GM06990 (cell line): ENCODE measurements around the gene ELMO1.

Experiments used
- DNase-seq: peaks from one replicate; pipeline ENCODE4 v3.0.0-alpha.2; 2011; ENCODE audit not compliant: insufficient read length; ENCODE audit errors: extremely low read depth
- H3K27me3 ChIP-seq: replicated peaks from 2 replicates; pipeline ENCODE4 v1.6.0; 2011; ENCODE audit warnings: low read length; ENCODE audit not compliant: control insufficient read depth, insufficient read depth
- H3K36me3 ChIP-seq: 2 replicates; pipeline ENCODE4 v1.5.1; 2011; ENCODE audit warnings: low read length; ENCODE audit not compliant: control insufficient read depth, insufficient read depth
- H3K4me3 ChIP-seq: replicated peaks from 2 replicates; pipeline ENCODE4 v1.5.1; 2011; ENCODE audit warnings: low read depth, mild to moderate bottlenecking, control low read depth, low read length
- TF ChIP-seq, protein P1 (sequence below): IDR thresholded peaks from 2 replicates; pipeline ENCODE4 v1.5.1; 2011; ENCODE audit warnings: low read length, control low read depth, mild to moderate bottlenecking, inconsistent platforms; ENCODE audit not compliant: insufficient read depth, poor library complexity, severe bottlenecking

The ELMO1 gene

GRCh38 chr7:36985316-36985715 is 463.3 kb downstream of the ELMO1 start:
- Histone ChIP-seq H3K4me3 (no peak overlapping the region), H3K27me3 (no peaks in the 10 kb centered on the region), H3K36me3 (no peaks in the 10 kb centered on the region; the same call in 1 of the 2 replicates)
- DNase-seq, result no peak
- TF ChIP-seq, protein P1, sequence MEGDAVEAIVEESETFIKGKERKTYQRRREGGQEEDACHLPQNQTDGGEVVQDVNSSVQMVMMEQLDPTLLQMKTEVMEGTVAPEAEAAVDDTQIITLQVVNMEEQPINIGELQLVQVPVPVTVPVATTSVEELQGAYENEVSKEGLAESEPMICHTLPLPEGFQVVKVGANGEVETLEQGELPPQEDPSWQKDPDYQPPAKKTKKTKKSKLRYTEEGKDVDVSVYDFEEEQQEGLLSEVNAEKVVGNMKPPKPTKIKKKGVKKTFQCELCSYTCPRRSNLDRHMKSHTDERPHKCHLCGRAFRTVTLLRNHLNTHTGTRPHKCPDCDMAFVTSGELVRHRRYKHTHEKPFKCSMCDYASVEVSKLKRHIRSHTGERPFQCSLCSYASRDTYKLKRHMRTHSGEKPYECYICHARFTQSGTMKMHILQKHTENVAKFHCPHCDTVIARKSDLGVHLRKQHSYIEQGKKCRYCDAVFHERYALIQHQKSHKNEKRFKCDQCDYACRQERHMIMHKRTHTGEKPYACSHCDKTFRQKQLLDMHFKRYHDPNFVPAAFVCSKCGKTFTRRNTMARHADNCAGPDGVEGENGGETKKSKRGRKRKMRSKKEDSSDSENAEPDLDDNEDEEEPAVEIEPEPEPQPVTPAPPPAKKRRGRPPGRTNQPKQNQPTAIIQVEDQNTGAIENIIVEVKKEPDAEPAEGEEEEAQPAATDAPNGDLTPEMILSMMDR, result no peak

DNA sequence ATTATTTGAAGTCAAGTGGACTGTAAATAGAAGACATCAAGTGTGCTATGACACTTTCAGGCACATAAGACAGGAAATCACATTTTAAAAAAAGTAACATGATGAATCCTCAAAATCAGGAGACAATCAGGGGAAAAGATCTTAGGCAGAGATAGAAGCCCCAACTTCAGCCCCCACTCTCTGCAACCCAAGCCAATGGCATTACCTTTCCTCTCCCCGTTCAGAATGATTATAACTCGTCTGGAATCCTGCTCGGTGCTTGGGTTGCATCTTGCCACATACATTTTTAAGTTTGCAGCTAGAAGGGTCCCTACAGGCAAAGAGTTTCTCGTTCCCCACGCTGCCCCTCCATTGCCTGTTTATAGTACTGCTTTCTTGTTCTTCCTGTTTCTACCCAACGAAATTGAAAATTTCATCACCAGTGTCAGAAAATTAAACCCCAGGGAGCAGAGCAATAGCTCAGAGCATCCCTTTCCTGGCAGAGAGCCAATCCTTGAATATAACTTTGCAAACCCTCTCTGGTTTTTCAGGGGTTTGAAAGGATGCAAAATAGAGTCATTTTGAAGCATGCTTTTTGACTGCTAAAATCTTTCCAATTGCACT is 463.9 kb downstream of the ELMO1 start:
- TF ChIP-seq, protein P1, result no peak

DNA sequence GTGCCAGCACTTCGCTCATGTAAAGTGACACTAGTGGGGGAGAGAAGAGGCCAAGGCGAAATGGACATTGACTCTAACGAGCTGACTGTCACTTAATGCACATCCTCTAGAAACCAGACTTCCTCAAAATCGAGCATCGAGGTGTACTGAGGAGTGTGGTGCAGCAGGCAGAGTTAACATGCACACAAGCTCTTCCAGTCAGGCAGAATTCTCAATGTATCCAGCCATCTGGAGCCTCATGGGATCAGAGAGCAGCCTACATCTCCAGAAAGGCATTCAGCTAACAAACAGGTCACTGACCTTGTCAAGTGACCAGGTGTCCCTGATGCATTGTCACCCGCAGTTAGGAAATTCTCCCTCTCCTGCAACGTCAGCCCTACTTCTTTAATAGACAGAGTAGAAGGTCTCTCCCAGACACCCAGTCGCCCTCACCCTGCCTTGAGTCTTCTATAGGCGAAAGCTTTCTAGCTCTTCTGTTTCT is 464.6 kb downstream of the ELMO1 start:
- no peak for DNase-seq
- Histone ChIP-seq H3K4me3 (no peak overlapping the region), H3K36me3 (no peaks in the 10 kb centered on the region; the same call in none of the 2 replicates), H3K27me3 (no peaks in the 10 kb centered on the region)
- TF ChIP-seq, protein P1, result no peak

More for the DNA sequence above, 463.9 kb downstream of the ELMO1 start:
- Histone ChIP-seq H3K27me3 (no peaks in the 10 kb centered on the region), H3K36me3 (no peaks in the 10 kb centered on the region; the same call in 1 of the 2 replicates), H3K4me3 (no peak overlapping the region)
- DNase-seq, result no peak

GRCh38 chr7:36982766-36983165 is 465.9 kb downstream of the ELMO1 start:
- DNase-seq, result no peak
- TF ChIP-seq, protein P1, result no peak
- Histone ChIP-seq H3K27me3 (no peaks in the 10 kb centered on the region), H3K36me3 (no peaks in the 10 kb centered on the region; the same call in none of the 2 replicates), H3K4me3 (no peak overlapping the region)

- no peak for DNase-seq
- Histone ChIP-seq H3K27me3 (no peaks in the 10 kb centered on the region), H3K4me3 (no peak overlapping the region), H3K36me3 (no peaks in the 10 kb centered on the region; the same call in 1 of the 2 replicates)
- TF ChIP-seq, protein P1, result no peak
Observed at GRCh38 chr7:36979810-36980248, 468.8 kb downstream of the ELMO1 start.
